ENCODE results near the gene HPSE. TPM values are rescaled to one million over a fixed set of nuclear protein-coding genes. Genes with fewer than 3 reads are reported as not detected.

The HPSE gene
- total RNA-seq, 3 donors from 2014 or later, result 6.9 to 17.2 (median 14.0) TPM

DNA sequence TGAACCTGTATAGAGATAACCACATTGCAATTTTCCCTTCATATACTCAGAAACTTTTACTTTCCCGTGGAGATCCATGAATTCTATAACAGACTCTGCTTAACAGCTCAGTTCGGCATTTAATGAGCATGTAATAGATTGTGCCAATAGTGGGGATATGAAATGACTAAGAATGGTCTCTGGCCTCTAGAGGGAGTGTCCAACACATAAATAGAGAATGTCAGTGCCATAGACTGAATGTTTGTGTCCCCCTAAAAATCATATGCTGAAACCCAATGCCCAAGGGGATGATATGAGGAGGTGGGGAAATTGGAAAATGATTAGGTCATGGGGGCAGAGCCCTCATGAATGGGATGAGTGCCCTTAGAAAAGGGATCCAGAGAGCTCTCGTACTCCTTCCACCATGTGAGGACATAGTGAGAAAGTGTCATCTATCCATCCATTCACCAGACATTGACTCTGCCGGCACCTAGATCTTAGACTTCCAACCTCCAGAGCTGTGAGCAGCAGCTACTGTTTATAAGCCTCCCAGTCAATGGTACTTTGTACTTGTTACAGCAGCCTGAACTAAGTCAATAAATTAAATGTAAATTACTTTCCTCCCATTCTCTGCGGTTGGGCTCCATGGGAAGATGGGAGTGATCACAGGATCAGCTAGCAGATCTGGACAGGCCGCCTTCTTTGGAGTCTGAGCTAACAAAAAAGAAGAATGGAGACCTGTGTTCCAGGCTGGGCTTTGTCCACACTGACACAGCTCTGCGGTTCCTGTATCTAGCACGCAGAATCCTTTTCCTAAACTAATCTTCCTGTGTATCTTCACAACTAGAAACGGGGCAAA is 28.1 kb upstream of the HPSE start:
- DNase-seq (peak in 1 of 3 donors; percentile 36), ATAC-seq (peak; percentile 96)
- Histone ChIP-seq H3K4me1 (ENCODE audit: low read depth) (peaks cover 3% of the 10 kb centered on the region), H3K4me3 (no peak overlapping the region), H3K9me3 (no peaks in the 10 kb centered on the region), H3K36me3 (ENCODE audit: low read depth) (no peaks in the 10 kb centered on the region)
- intact Hi-C loops (cut with DNase I, micrococcal nuclease), result no loop called here
- TF ChIP-seq, protein P1, sequence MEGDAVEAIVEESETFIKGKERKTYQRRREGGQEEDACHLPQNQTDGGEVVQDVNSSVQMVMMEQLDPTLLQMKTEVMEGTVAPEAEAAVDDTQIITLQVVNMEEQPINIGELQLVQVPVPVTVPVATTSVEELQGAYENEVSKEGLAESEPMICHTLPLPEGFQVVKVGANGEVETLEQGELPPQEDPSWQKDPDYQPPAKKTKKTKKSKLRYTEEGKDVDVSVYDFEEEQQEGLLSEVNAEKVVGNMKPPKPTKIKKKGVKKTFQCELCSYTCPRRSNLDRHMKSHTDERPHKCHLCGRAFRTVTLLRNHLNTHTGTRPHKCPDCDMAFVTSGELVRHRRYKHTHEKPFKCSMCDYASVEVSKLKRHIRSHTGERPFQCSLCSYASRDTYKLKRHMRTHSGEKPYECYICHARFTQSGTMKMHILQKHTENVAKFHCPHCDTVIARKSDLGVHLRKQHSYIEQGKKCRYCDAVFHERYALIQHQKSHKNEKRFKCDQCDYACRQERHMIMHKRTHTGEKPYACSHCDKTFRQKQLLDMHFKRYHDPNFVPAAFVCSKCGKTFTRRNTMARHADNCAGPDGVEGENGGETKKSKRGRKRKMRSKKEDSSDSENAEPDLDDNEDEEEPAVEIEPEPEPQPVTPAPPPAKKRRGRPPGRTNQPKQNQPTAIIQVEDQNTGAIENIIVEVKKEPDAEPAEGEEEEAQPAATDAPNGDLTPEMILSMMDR (IDR thresholded peaks at IDR 0.05), result no peak

- TF ChIP-seq, protein P1 (IDR thresholded peaks at IDR 0.05), result no peak
- no peak for DNase-seq
- Histone ChIP-seq H3K4me3 (no peak overlapping the region), H3K9me3 (no peaks in the 10 kb centered on the region), H3K36me3 (ENCODE audit: low read depth) (no peaks in the 10 kb centered on the region), H3K4me1 (ENCODE audit: low read depth) (peaks cover 3% of the 10 kb centered on the region)
- intact Hi-C loops (cut with DNase I, micrococcal nuclease), result no loop called here
- ATAC-seq, result no peak
Observed at GRCh38 chr4:83361416-83362103, 26.9 kb upstream of the HPSE start.

DNA sequence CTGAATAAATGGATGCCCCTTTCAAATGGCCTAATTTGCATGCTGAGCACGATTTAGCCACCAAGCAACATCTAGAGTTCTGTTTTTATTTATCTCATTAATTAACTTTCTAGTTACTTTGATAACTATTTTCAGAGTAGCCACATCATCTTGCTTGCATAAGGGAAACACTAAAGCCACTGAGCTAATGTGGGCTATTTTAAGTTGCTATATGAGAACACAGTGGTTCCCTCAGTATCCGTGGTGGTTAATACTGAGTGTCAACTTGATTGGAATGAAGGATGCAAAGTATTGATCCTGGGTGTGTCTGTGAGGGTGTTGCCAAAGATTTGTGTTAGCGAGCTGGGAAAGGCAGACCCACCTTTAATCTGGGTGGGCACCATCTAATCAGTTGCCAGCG is 25.4 kb upstream of the HPSE start:
- H3K36me3 ChIP-seq (ENCODE audit: low read depth), result no peaks in the 10 kb centered on the region
- no peaks in the 10 kb centered on the region for H3K9me3 ChIP-seq
- peaks cover 3% of the 10 kb centered on the region for H3K4me1 ChIP-seq (ENCODE audit: low read depth)
- H3K4me3 ChIP-seq, result no peak overlapping the region
- TF ChIP-seq, protein P1 (IDR thresholded peaks at IDR 0.05), result no peak
- no peak for DNase-seq
- ATAC-seq, result no peak
- intact Hi-C loops (cut with DNase I, micrococcal nuclease), result no loop called here

DNA sequence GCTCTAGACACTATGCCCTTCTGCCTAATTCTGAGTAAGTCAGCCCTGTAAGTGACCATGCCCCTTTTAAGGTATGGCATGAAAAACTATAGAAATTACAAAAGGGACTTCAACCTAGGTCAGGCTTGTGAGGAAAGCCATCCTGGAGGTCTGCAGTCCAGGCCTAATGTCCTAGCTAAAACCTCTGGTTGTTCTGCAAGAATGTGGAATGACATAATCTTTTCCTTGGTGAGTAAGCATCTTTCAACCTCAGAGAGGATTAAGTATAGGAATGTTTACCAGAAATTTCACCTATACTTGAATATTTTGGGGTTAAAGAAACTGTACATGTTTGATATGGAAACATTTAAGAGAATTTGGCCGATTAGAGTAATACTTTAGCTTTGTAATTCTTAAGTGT is 23.8 kb upstream of the HPSE start:
- DNase-seq, result no peak
- intact Hi-C loops (cut with DNase I, micrococcal nuclease), result no loop called here
- Histone ChIP-seq H3K36me3 (ENCODE audit: low read depth) (no peaks in the 10 kb centered on the region), H3K4me3 (no peak overlapping the region), H3K4me1 (ENCODE audit: low read depth) (peaks cover 3% of the 10 kb centered on the region), H3K9me3 (peaks cover 3% of the 10 kb centered on the region)
- ATAC-seq, result no peak
- TF ChIP-seq, protein P1 (IDR thresholded peaks at IDR 0.05), result no peak

- DNase-seq (no peak), ATAC-seq (no peak)
- TF ChIP-seq, protein P1 (IDR thresholded peaks at IDR 0.05), result no peak
- intact Hi-C loops (cut with DNase I, micrococcal nuclease), result no loop called here
- no peak overlapping the region for H3K4me3 ChIP-seq
- H3K36me3 ChIP-seq (ENCODE audit: low read depth), result no peaks in the 10 kb centered on the region
- H3K9me3 ChIP-seq, result peaks cover 3% of the 10 kb centered on the region
- no peaks in the 10 kb centered on the region for H3K4me1 ChIP-seq (ENCODE audit: low read depth)
Observed at GRCh38 chr4:83356899-83357661, 22.4 kb upstream of the HPSE start.

Measured in mucosa of descending colon (tissue), 3 donors.